Midbrain (tissue), 1 donor: ENCODE measurements around the gene RASGRF2.
A peak's percentile ranks its signal among the peaks of the same experiment; 100 is the strongest.

Source experiments
- DNase-seq: peaks from one replicate; lab custom pipeline; 2025; lab: John Stamatoyannopoulos, UW

RASGRF2 gene

GRCh38 chr5:80959768-80960442 is at the start of gene RASGRF2:
RASGRF2 (plus strand) TSS chr5:80960363; CDS start chr5:80960739, 376 bp downstream.
- peak; percentile 53 for DNase-seq

- no peak for DNase-seq
Observed at GRCh38 chr5:80912479-80912878, 47.7 kb upstream of the RASGRF2 start.

- DNase-seq = no peak
Observed at GRCh38 chr5:80915716-80916115, 44.4 kb upstream of the RASGRF2 start.

GRCh38 chr5:80916676-80917075 is 43.5 kb upstream of the RASGRF2 start:
- DNase-seq = no peak

- no peak for DNase-seq
Observed at GRCh38 chr5:80917631-80918030, 42.5 kb upstream of the RASGRF2 start.

GRCh38 chr5:80919678-80920196 is 40.4 kb upstream of the RASGRF2 start:
- no peak for DNase-seq

GRCh38 chr5:80920333-80920732 is 39.8 kb upstream of the RASGRF2 start:
- no peak for DNase-seq

GRCh38 chr5:80921026-80921425 is 39.1 kb upstream of the RASGRF2 start:
- DNase-seq = no peak

GRCh38 chr5:80925931-80926330 is 34.2 kb upstream of the RASGRF2 start:
- no peak for DNase-seq

- DNase-seq = no peak
Observed at GRCh38 chr5:80926536-80926935, 33.6 kb upstream of the RASGRF2 start.

GRCh38 chr5:80926979-80927656 is 33.0 kb upstream of the RASGRF2 start:
- no peak for DNase-seq

- DNase-seq = no peak
Observed at GRCh38 chr5:80928073-80928472, 32.1 kb upstream of the RASGRF2 start.

GRCh38 chr5:80930940-80931339 is 29.2 kb upstream of the RASGRF2 start:
- no peak for DNase-seq

- no peak for DNase-seq
Observed at GRCh38 chr5:80931411-80931810, 28.8 kb upstream of the RASGRF2 start.

GRCh38 chr5:80933036-80933435 is 27.1 kb upstream of the RASGRF2 start:
- DNase-seq = no peak

GRCh38 chr5:80934751-80935150 is 25.4 kb upstream of the RASGRF2 start:
- DNase-seq = no peak

GRCh38 chr5:80935811-80936385 is 24.3 kb upstream of the RASGRF2 start:
- no peak for DNase-seq

- no peak for DNase-seq
Observed at GRCh38 chr5:80936881-80937280, 23.3 kb upstream of the RASGRF2 start.

GRCh38 chr5:80937584-80938356 is 22.4 kb upstream of the RASGRF2 start:
- DNase-seq = no peak

GRCh38 chr5:80941496-80941895 is 18.7 kb upstream of the RASGRF2 start:
- no peak for DNase-seq

- no peak for DNase-seq
Observed at GRCh38 chr5:80951366-80951765, 8.8 kb upstream of the RASGRF2 start.

- DNase-seq = no peak
Observed at GRCh38 chr5:80953587-80953986, 6.6 kb upstream of the RASGRF2 start.
